GM08714 (cell line): Measurements from ENCODE around the gene CDCA5.

Experiments used
- H3K4me3 ChIP-seq: fragments of 200-500 bp; sonication (Bioruptor generic); 2 replicates; pipeline ENCODE4 v1.5.1; 2014; ENCODE audit warnings: mild to moderate bottlenecking, low read length, inconsistent platforms
- ZNF274 ChIP-seq: IDR thresholded peaks from 2 replicates; pipeline ENCODE4 v1.6.1; 2012; ENCODE audit warnings: mild to moderate bottlenecking, low read depth, low read length

The CDCA5 gene

DNA sequence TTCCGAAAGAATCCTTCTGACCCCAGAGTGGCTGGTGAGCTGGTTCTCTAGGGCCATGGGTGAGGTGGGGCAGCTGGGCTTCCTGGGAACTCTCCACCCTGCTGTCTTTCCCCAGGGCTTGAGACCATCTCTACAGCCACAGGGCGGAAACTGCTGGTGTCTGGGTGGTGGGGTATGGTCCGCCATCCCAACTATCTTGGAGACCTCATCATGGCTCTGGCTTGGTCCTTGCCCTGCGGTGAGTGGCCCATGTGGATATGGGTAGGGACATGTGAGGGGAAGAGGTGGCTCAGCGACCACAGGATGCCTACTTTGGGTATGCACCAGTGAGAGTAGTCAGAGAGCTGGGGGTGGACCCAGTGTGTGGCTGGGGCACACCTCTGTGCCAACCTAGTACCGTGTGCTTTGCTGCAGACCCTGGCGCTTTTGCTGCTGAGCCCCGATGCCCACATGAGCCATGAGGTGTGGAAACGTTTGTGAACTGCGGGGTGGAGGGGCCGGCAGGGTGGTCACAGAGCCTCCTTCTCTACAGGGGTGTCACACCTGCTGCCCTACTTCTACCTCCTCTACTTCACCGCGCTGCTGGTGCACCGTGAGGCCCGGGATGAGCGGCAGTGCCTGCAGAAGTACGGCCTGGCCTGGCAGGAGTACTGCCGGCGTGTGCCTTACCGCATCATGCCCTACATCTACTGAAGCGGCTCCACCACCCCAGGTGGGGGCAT is 31.7 kb upstream of the CDCA5 start:
- no peak for TF ChIP-seq ZNF274
- no peak overlapping the region for H3K4me3 ChIP-seq

DNA sequence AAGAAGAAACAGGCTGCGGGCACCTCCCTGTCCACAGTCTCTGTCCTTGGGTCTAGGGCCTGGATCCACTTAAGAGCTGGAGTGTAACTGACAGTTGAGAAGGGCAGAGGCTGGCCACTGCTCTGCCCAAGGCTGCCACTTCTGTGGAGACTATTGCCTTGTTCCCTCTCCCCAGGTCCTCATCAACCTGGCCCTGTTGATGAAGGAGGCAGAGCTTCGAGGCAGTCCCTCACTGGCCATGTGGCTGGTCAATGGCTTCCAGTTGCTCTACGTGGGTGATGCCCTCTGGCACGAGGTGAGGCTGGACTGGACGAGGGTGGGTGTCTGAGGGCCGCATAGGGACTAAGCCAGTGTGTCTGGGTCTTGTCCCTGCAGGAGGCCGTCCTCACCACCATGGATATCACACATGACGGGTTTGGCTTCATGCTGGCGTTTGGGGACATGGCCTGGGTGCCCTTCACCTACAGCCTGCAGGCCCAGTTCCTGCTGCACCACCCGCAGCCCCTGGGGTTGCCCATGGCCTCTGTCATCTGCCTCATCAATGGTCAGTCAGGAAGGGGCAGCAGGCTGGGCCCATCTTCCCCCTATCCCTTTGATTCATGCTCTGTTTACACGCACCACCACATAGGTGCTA is 30.8 kb upstream of the CDCA5 start:
- TF ChIP-seq ZNF274, result no peak

DNA sequence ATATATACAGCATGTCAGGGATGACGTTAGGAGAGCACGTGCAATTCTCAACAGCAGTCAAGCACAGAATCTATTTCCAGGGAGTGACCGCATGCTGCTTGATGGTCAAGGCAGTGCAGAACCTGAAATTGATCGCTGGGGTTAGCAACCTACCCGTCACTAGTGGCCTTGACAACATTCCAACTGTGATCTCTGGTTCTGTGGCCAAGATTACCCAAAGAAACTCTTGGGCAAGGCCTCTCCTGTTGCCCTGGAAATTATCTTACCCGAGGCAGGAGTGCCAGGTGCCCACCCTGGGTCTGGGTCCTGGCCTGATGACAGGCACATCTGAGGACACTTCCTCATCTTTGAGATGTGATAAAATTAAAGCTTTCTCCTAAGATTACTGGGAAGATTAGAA is 30.0 kb upstream of the CDCA5 start:
- TF ChIP-seq ZNF274, result no peak
- no peak overlapping the region for H3K4me3 ChIP-seq

More for the DNA sequence above, 30.8 kb upstream of the CDCA5 start:
- no peak overlapping the region for H3K4me3 ChIP-seq

DNA sequence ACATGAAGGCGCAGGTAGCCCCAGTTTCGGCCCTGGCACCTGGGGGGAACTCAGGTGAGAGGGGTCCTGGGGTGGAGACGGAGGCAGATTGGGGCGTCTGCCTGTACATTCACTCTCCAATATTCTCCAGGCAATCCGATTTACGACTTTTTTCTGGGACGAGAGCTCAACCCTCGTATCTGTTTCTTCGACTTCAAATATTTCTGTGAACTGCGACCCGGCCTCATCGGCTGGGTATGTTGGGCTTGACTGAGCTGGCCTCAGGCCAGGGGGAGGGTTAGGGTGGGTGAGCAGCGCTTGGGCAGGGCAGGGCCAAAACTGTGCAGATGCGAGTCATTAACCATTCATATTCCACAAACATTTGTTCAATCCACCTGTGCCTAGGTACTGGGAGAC is 29.5 kb upstream of the CDCA5 start:
- TF ChIP-seq ZNF274, result no peak
- H3K4me3 ChIP-seq, result peak overlapping the region; percentile 76; the same call in 1 of the 2 replicates

DNA sequence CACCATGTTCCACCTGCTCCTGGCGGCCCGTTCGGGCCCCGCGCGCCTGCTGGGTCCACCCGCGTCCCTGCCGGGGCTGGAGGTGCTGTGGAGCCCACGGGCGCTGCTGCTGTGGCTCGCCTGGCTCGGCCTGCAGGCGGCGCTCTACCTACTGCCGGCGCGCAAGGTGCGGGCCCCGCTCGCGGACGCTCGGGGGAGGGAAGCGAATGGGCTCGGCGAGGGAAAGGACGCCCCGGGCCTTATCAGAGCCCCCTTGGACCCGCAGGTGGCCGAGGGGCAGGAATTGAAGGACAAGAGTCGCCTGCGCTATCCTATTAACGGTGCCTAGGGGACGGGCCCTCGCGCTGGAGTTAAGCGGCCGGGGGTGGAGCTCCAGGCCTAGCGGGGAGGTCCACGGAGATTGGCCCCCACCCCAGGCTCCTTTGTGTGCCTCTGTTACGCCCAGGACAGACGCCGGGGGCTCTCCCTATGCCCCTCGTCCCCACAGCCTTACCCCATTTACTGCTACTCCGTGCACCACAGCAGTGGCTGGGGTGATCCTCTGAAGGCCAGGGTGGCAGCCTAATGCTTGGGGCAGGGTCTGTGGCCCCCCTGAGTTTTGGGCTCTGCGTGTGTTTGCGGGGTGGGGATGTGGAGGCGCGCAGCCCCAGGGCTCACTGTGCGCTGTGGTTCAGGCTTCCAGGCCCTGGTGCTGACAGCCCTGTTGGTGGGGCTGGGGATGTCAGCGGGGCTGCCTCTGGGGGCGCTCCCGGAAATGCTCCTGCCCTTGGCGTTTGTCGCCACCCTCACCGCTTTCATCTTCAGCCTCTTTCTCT is 28.9 kb upstream of the CDCA5 start:
- peak overlapping the region; percentile 76 for H3K4me3 ChIP-seq
- TF ChIP-seq ZNF274, result no peak

DNA sequence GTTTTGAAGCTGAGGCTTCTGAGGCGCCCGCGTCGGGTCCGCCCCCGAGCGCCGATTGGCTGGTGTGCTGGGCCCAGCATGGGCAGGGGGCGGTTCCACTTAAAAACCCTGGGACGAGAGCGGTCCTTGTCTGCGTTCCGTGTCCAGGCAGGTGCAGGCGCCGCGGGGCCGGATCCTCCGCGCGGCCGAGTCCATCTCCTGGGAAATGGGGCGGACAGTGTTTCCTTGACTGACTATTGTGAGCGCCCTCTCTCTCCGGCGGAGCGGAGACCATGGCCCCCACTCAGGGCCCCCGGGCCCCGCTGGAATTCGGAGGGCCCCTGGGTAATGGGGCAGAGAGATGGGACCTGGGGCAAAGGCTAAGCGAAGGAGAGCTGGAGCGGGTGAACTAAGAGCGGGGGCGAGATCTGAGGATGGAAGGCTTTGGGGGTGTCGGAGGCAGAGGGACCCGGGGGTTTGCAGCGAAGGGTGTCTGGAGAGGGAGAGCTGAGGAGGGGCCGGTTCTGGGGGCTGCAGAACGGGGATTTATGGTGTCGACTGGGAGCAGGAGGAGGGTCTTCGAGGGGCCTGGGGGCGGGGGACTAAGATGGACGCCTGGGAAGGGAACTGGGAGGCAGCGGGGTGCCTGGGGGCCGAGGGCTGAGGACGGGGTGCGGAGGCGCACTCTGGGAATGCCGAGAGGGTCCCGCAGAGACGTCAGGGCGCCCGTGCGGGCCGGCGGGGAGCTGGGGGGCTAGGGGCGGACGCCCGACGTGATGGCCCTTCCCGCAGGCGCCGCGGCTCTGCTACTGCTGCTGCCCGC is 28.1 kb upstream of the CDCA5 start, which contains the start of gene TM7SF2:
Gene TM7SF2 (plus strand): TSS at position 129 of the 802 bp plus-strand sequence. CDS start 144 bp downstream, at position 273.
- peak within 1 kb of the TSS; percentile 76 for H3K4me3 ChIP-seq
- TF ChIP-seq ZNF274, result no peak

DNA sequence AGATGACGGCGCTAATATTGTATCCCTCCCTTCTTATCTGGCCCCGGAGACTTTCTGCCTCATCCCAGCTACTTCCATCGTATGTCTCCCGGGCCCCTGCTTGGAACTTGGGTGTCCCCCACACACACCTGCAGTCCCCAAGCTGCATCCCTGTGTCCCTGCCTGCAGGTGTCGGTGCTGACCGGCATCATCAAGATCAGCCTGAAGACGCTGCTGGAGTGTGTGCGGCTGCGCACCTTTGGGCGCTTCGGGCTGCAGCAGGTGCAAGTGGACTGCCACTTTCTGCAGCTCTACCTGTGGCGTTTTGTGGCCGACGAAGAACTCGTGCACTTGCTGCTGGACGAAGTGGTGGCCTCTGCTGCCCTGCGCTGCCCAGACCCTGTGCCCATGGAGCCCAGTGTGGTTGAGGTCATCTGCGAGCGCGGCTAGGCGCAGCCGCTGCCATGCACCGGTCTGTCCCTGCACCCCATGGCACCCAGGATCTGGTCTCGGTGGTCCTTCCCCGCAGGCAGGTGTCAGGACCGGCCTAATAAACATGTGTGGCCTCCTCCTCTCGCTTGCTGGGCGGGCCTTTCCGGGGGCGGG is 27.4 kb upstream of the CDCA5 start:
- H3K4me3 ChIP-seq, result no peak overlapping the region
- no peak for TF ChIP-seq ZNF274

DNA sequence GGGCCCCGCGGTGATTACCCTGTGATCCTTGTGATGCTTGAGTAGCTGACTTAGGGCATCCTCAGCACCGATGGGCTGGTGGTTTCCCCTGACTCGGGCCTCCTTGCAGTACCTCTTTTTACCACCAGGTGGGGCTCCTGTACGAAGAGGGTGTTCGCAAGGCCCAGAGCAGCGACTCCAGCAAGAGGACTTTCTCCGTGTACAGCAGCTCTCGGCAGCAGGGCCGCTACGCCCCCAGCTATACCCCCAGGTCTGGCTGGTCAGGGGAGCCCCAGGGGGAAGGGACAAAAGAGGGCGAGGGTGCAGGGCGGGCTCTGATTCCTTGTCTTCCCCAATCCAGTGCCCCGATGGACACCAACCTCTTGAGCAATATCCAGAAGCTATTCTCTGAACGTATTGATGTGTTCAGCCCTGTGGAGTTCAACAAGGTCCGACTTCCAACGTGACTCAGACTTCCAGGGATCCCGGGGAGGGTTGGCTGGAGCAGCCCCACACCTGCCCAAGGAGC is 26.6 kb upstream of the CDCA5 start:
- no peak overlapping the region for H3K4me3 ChIP-seq
- no peak for TF ChIP-seq ZNF274

DNA sequence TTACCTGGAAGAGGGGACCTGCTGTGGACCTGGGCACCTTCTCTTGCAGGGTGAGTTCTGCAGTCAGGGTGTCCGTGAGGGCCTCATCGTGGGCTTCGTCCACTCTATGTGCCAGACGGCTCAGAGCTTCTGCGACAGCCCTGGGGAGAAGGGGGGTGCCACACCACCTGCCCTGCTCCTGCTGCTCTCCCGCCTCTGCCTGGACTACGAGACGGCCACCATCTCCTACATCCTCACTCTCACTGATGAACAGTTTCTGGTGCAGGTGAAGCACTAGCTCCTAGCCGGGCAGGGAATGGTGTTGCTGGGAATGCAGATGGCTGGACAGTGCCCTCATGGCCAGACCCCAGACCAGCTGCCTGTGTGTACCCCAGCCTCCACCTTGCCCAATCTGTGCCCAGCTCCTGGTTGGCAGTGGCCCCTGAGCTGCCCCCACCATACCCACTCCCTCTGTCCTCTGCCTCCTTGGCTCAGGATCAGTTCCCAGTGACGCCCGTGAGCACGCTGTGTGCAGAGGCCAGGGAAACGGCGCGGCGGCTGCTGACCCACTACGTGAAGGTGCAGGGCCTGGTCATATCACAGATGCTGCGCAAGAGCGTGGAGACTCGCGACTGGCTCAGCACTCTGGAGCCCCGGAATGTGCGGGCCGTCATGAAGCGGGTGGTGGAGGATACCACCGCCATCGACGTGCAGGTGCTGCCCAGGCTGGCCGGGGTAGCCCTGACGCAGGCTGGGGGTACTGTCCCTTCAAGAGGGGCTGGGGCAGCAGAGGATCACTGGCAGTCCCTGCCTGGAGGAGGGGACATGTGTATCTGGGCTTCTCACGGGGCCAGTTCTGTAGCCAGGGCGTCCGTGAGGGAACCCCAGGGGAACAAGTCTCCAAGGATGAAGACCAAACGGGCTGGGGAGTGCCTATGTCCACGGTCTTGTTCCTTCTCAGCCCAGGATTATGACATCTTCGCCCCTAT is 25.7 kb upstream of the CDCA5 start:
- H3K4me3 ChIP-seq, result no peak overlapping the region
- no peak for TF ChIP-seq ZNF274

DNA sequence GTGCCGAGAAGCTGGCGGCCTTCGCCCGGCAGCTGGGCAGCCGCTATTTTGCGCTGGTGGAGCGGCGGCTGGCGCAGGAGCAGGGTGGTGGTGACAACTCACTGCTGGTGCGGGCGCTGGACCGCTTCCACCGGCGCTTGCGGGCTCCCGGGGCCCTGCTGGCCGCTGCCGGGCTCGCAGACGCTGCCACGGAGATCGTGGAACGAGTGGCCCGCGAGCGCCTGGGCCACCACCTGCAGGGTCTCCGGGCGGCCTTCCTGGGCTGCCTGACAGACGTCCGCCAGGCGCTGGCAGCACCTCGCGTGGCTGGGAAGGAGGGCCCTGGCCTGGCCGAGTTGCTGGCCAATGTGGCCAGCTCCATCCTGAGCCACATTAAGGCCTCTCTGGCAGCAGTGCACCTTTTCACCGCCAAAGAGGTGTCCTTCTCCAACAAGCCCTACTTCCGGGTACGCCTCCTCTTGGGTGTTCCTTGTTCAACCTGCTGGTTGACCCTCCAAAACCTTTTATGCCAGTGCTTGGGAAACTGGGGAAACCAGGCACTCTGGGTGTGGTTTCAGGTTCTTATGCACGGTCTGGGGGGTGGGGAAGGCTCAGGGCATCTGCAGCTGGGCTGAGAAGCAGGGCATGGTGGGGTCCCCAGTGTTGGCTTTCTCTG is 24.8 kb upstream of the CDCA5 start:
- no peak overlapping the region for H3K4me3 ChIP-seq
- no peak for TF ChIP-seq ZNF274

DNA sequence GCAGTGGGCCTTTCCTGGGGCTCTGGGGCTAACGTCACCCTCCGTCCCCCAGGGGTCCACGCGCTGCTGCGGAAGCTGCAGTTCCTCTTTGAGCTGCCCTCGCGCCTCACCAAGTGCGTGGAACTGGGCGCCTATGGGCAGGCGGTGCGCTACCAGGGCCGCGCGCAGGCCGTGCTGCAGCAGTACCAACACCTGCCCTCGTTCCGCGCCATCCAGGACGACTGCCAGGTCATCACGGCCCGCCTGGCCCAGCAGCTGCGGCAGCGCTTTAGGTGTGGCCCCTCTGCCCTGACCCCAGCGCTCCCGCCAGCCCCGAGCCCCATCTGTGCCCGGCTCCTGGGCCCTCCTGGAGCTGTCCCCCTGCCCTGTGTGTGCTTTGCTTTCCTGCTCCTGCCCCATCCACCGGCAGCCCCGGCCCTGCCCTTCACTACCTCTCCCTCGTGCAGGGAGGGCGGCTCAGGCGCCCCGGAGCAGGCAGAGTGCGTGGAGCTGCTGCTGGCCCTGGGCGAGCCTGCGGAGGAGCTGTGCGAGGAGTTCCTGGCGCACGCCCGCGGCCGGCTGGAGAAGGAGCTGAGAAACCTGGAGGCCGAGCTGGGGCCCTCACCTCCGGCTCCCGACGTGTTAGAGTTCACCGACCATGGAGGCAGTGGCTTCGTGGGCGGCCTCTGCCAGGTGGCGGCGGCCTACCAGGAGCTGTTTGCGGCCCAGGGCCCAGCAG is 24.1 kb upstream of the CDCA5 start:
- no peak overlapping the region for H3K4me3 ChIP-seq
- no peak for TF ChIP-seq ZNF274
